K562 (cell line): ENCODE data around the gene MDC1. TPM values are rescaled to one million over a fixed set of nuclear protein-coding genes. Genes with fewer than 3 reads are reported as not detected.
A peak's percentile ranks its signal among the peaks of the same experiment; 100 is the strongest.

Experiments
- EWSR1 ChIP-seq: fragments of 450-650 bp; IDR thresholded peaks from 2 replicates; pipeline ENCODE4 v1.6.1; 2018; ENCODE audit warnings: borderline replicate concordance, mild to moderate bottlenecking, low read depth, moderate library complexity; ENCODE audit not compliant: partially characterized antibody
- FOSL1 ChIP-seq: fragments of 200-800 bp; sonication (Bioruptor generic); conservative IDR thresholded peaks from 2 replicates; pipeline ENCODE4 v1.6.1; 2016; ENCODE audit warnings: missing genetic modification characterization, missing compliant biosample characterization
- GATA2 ChIP-seq: sonication (generic); formaldehyde crosslinking; IDR thresholded peaks from 2 replicates; pipeline ENCODE4 v1.4.0; 2020; ENCODE audit warnings: mild to moderate bottlenecking, missing genetic modification reagents
- MCM2 ChIP-seq: fragments of 450-650 bp; IDR thresholded peaks from 2 replicates; pipeline ENCODE4 v1.6.1; 2017; ENCODE audit warnings: low read depth, mild to moderate bottlenecking
- MYNN ChIP-seq, 2 experiments: sonication (generic); formaldehyde crosslinking in 1 of 2; IDR thresholded peaks; 2 replicates each; pipeline versions ENCODE4 v1.5.0 to v1.6.1; 2016 to 2020; ENCODE audit warnings: antibody characterized with exemption in 1 of 2, missing genetic modification reagents in 1 of 2
- NR2F6 ChIP-seq: fragments of 450-650 bp; formaldehyde crosslinking; IDR thresholded peaks from 2 replicates; pipeline ENCODE4 v1.4.0; 2020; ENCODE audit warnings: mild to moderate bottlenecking
- PHB ChIP-seq: fragments of 250-450 bp; sonication (Bioruptor Pico); IDR thresholded peaks from 2 replicates; pipeline ENCODE4 v1.5.0; 2021
- RFX1 ChIP-seq: fragments of 450-650 bp; IDR thresholded peaks from 2 replicates; pipeline ENCODE4 v1.6.1; 2016; ENCODE audit warnings: mild to moderate bottlenecking, moderate library complexity
- SMAD1 ChIP-seq: fragments of 150-350 bp; IDR thresholded peaks from 2 replicates; pipeline ENCODE4 v1.6.1; 2014; ENCODE audit warnings: low read length, low read depth; ENCODE audit not compliant: partially characterized antibody
- SRSF3 ChIP-seq: fragments of 200-400 bp; formaldehyde crosslinking; IDR thresholded peaks from 2 replicates; pipeline ENCODE4 v1.6.1; 2016; ENCODE audit warnings: mild to moderate bottlenecking, low read length, moderate library complexity; ENCODE audit not compliant: insufficient read depth
- ZNF586 ChIP-seq: fragments of 450-650 bp; formaldehyde crosslinking; conservative IDR thresholded peaks from 2 replicates; pipeline ENCODE4 v1.4.0; 2020; ENCODE audit warnings: mild to moderate bottlenecking, moderate library complexity
- ZNF75A ChIP-seq: fragments of 450-650 bp; formaldehyde crosslinking; IDR thresholded peaks from 2 replicates; pipeline ENCODE4 v1.4.0; 2020; ENCODE audit warnings: mild to moderate bottlenecking
- ZNF764 ChIP-seq: fragments of 250-450 bp; sonication (Bioruptor Pico); IDR thresholded peaks from 2 replicates; pipeline ENCODE4 v1.4.0; 2020; ENCODE audit warnings: low read depth, mild to moderate bottlenecking, moderate library complexity
- polyA plus RNA-seq, 8 experiments: library from polyadenylated mRNA; depleted of rRNA in 4 of 8; stranded (reverse) in 5 of 8; unstranded in 3 of 8; fragments of >200 nt; fragmentation: Nextera tagmentation in 2 of 8; fragmentation: Illumina TruSeq in 1 of 8; extraction: Ambion mirVana in 2 of 8; extraction: Trizol in 1 of 8; gene quantifications; 2 replicates each; pipeline versions ENCODE4 v1.2.1 to v1.2.3, GENCODE V29; 2011 to 2014; ENCODE audit warnings: inconsistent platforms in 1 of 8, missing spikeins in 1 of 8
- total RNA-seq, 7 experiments: library from RNA; depleted of rRNA in 6 of 7; stranded (reverse); fragments of >200 nt in 6 of 7; fragmentation: Illumina TruSeq in 2 of 7; extraction: Trizol in 2 of 7; gene quantifications; 2 replicates each; pipeline versions ENCODE4 v1.2.1 to v1.2.3, GENCODE V29; 2011 to 2021; ENCODE audit warnings: low replicate concordance in 1 of 7
- TF ChIP-seq, protein P1 (sequence below): fragments of 450-650 bp; formaldehyde crosslinking; IDR thresholded peaks from 2 replicates; pipeline ENCODE4 v1.4.0; 2020; ENCODE audit warnings: mild to moderate bottlenecking, moderate library complexity
- TF ChIP-seq, protein P2 (sequence below): fragments of 450-650 bp; formaldehyde crosslinking; IDR thresholded peaks from 2 replicates; pipeline ENCODE4 v1.4.0; 2022; ENCODE audit warnings: missing genetic modification characterization
- TF ChIP-seq, protein P3 (sequence below): fragments of 150-350 bp; conservative IDR thresholded peaks from 2 replicates; pipeline ENCODE4 v1.6.1; 2014; ENCODE audit warnings: low read length
- TF ChIP-seq, protein P4 (sequence below): sonication (generic); formaldehyde crosslinking; IDR thresholded peaks from 2 replicates; pipeline ENCODE4 v1.4.0; 2020; ENCODE audit warnings: mild to moderate bottlenecking, missing genetic modification reagents
- TF ChIP-seq, protein P5 (sequence below): fragments of 450-650 bp; formaldehyde crosslinking; conservative IDR thresholded peaks from 2 replicates; pipeline ENCODE4 v1.4.0; 2022; ENCODE audit warnings: mild to moderate bottlenecking, missing genetic modification characterization

Gene MDC1
- total and polyA plus RNA-seq, 9 of the 15 experiments (the other 6 are each of a cell fraction or from before 2014, with no cell fraction given) = 8.2 to 114 (median 20.0) TPM

- TF ChIP-seq, protein P1, sequence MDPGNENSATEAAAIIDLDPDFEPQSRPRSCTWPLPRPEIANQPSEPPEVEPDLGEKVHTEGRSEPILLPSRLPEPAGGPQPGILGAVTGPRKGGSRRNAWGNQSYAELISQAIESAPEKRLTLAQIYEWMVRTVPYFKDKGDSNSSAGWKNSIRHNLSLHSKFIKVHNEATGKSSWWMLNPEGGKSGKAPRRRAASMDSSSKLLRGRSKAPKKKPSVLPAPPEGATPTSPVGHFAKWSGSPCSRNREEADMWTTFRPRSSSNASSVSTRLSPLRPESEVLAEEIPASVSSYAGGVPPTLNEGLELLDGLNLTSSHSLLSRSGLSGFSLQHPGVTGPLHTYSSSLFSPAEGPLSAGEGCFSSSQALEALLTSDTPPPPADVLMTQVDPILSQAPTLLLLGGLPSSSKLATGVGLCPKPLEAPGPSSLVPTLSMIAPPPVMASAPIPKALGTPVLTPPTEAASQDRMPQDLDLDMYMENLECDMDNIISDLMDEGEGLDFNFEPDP (CRISPR knock-in tag) = 0 out of 2 replicates have a peak, but pooled peaks have one; percentile 54
- 0 out of 2 replicates have a peak, but pooled peaks have one; percentile 47 for TF ChIP-seq ZNF586 (CRISPR knock-in tag)
- TF ChIP-seq EWSR1 = peak; percentile 53
- TF ChIP-seq, protein P2, sequence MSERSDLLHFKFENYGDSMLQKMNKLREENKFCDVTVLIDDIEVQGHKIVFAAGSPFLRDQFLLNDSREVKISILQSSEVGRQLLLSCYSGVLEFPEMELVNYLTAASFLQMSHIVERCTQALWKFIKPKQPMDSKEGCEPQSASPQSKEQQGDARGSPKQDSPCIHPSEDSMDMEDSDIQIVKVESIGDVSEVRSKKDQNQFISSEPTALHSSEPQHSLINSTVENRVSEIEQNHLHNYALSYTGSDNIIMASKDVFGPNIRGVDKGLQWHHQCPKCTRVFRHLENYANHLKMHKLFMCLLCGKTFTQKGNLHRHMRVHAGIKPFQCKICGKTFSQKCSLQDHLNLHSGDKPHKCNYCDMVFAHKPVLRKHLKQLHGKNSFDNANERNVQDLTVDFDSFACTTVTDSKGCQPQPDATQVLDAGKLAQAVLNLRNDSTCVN (CRISPR knock-in tag) = 0 out of 2 replicates have a peak, but pooled peaks have one; percentile 12
- no peak for TF ChIP-seq ZNF764 (CRISPR knock-in tag)
- TF ChIP-seq, protein P3, sequence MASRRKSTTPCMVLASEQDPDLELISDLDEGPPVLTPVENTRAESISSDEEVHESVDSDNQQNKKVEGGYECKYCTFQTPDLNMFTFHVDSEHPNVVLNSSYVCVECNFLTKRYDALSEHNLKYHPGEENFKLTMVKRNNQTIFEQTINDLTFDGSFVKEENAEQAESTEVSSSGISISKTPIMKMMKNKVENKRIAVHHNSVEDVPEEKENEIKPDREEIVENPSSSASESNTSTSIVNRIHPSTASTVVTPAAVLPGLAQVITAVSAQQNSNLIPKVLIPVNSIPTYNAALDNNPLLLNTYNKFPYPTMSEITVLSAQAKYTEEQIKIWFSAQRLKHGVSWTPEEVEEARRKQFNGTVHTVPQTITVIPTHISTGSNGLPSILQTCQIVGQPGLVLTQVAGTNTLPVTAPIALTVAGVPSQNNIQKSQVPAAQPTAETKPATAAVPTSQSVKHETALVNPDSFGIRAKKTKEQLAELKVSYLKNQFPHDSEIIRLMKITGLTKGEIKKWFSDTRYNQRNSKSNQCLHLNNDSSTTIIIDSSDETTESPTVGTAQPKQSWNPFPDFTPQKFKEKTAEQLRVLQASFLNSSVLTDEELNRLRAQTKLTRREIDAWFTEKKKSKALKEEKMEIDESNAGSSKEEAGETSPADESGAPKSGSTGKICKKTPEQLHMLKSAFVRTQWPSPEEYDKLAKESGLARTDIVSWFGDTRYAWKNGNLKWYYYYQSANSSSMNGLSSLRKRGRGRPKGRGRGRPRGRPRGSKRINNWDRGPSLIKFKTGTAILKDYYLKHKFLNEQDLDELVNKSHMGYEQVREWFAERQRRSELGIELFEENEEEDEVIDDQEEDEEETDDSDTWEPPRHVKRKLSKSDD = no peak
- TF ChIP-seq, protein P4, sequence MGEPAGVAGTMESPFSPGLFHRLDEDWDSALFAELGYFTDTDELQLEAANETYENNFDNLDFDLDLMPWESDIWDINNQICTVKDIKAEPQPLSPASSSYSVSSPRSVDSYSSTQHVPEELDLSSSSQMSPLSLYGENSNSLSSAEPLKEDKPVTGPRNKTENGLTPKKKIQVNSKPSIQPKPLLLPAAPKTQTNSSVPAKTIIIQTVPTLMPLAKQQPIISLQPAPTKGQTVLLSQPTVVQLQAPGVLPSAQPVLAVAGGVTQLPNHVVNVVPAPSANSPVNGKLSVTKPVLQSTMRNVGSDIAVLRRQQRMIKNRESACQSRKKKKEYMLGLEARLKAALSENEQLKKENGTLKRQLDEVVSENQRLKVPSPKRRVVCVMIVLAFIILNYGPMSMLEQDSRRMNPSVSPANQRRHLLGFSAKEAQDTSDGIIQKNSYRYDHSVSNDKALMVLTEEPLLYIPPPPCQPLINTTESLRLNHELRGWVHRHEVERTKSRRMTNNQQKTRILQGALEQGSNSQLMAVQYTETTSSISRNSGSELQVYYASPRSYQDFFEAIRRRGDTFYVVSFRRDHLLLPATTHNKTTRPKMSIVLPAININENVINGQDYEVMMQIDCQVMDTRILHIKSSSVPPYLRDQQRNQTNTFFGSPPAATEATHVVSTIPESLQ = 0 out of 2 replicates have a peak, but pooled peaks have one; percentile 6
- TF ChIP-seq MYNN (IDR thresholded peaks at IDR 0.05) = peak; percentile 73
- TF ChIP-seq MYNN (CRISPR knock-in tag; IDR thresholded peaks at IDR 0.05) = no peak
- no peak for TF ChIP-seq SRSF3
- TF ChIP-seq MCM2 = no peak
- peak; percentile 46; the same call in 1 of the 2 replicates for TF ChIP-seq GATA2
- TF ChIP-seq PHB (CRISPR knock-in tag) = no peak
- TF ChIP-seq, protein P5, sequence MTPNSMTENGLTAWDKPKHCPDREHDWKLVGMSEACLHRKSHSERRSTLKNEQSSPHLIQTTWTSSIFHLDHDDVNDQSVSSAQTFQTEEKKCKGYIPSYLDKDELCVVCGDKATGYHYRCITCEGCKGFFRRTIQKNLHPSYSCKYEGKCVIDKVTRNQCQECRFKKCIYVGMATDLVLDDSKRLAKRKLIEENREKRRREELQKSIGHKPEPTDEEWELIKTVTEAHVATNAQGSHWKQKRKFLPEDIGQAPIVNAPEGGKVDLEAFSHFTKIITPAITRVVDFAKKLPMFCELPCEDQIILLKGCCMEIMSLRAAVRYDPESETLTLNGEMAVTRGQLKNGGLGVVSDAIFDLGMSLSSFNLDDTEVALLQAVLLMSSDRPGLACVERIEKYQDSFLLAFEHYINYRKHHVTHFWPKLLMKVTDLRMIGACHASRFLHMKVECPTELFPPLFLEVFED (CRISPR knock-in tag) = peak; percentile 63; the same call in 1 of the 2 replicates
- TF ChIP-seq RFX1 = no peak
- TF ChIP-seq NR2F6 (CRISPR knock-in tag) = no peak
- 0 out of 2 replicates have a peak, but pooled peaks have one; percentile 45 for TF ChIP-seq FOSL1 (tag)
- TF ChIP-seq ZNF75A = no peak
- TF ChIP-seq SMAD1 = peak; percentile 60
Observed at GRCh38 chr6:30724906-30725667, 8.0 kb upstream of the MDC1 start (continued).
